Measurements from ENCODE around the gene CDH9. TPM values are rescaled to one million over a fixed set of nuclear protein-coding genes. Genes with fewer than 3 reads are reported as not detected.

Gene CDH9
- total RNA-seq: not detected in 2 replicates

- DNase-seq (ENCODE audit: low read depth in 2 of 2): no peak
Measured at GRCh38 chr5:27038476-27038875, at the start of gene CDH9. Gene CDH9 (minus strand): TSS chr5:27038586. CDS start chr5:26988333, 50,253 bp downstream.

GRCh38 chr5:27087747-27088146 is 49.4 kb upstream of the CDH9 start:
- DNase-seq (ENCODE audit: low read depth in 2 of 2): no peak

GRCh38 chr5:27083449-27084415 is 45.3 kb upstream of the CDH9 start:
- no peak for DNase-seq (ENCODE audit: low read depth in 2 of 2)

- DNase-seq (ENCODE audit: low read depth in 2 of 2): no peak
Measured at GRCh38 chr5:27080147-27080546, 41.8 kb upstream of the CDH9 start.

GRCh38 chr5:27062451-27062850 is 24.1 kb upstream of the CDH9 start:
- DNase-seq (ENCODE audit: low read depth in 2 of 2): no peak

- DNase-seq (ENCODE audit: low read depth in 2 of 2): no peak
Measured at GRCh38 chr5:27048510-27048909, 10.1 kb upstream of the CDH9 start.

- DNase-seq (ENCODE audit: low read depth in 2 of 2): no peak
Measured at GRCh38 chr5:27041372-27041771, 3.0 kb upstream of the CDH9 start.

- DNase-seq (ENCODE audit: low read depth in 2 of 2): no peak
Measured at GRCh38 chr5:27034565-27034964, 3.8 kb downstream of the CDH9 start.

GRCh38 chr5:27026801-27027200 is 11.6 kb downstream of the CDH9 start:
- DNase-seq (ENCODE audit: low read depth in 2 of 2): no peak

GRCh38 chr5:27026063-27026462 is 12.3 kb downstream of the CDH9 start:
- no peak for DNase-seq (ENCODE audit: low read depth in 2 of 2)

- no peak for DNase-seq (ENCODE audit: low read depth in 2 of 2)
Measured at GRCh38 chr5:27021471-27021870, 16.9 kb downstream of the CDH9 start.

- DNase-seq (ENCODE audit: low read depth in 2 of 2): no peak
Measured at GRCh38 chr5:27020973-27021372, 17.4 kb downstream of the CDH9 start.

GRCh38 chr5:27015758-27016157 is 22.6 kb downstream of the CDH9 start:
- DNase-seq (ENCODE audit: low read depth in 2 of 2): no peak

GRCh38 chr5:27011274-27011673 is 27.1 kb downstream of the CDH9 start:
- no peak for DNase-seq (ENCODE audit: low read depth in 2 of 2)

GRCh38 chr5:27010646-27011045 is 27.7 kb downstream of the CDH9 start:
- no peak for DNase-seq (ENCODE audit: low read depth in 2 of 2)

GRCh38 chr5:27009540-27009915 is 28.9 kb downstream of the CDH9 start:
- DNase-seq (ENCODE audit: low read depth in 2 of 2): no peak

- DNase-seq (ENCODE audit: low read depth in 2 of 2): no peak
Measured at GRCh38 chr5:27008604-27009539, 29.5 kb downstream of the CDH9 start.

GRCh38 chr5:27007121-27007520 is 31.3 kb downstream of the CDH9 start:
- no peak for DNase-seq (ENCODE audit: low read depth in 2 of 2)

- DNase-seq (ENCODE audit: low read depth in 2 of 2): no peak
Measured at GRCh38 chr5:26986985-26987384, 51.4 kb downstream of the CDH9 start.

- no peak for DNase-seq (ENCODE audit: low read depth in 2 of 2)
Measured at GRCh38 chr5:26981750-26982149, 56.6 kb downstream of the CDH9 start.

GRCh38 chr5:26959290-26959689 is 79.1 kb downstream of the CDH9 start:
- DNase-seq (ENCODE audit: low read depth in 2 of 2): no peak

GRCh38 chr5:26955161-26955560 is 83.2 kb downstream of the CDH9 start:
- DNase-seq (ENCODE audit: low read depth in 2 of 2): no peak
